Stomach (tissue), 9 donors: ENCODE results near the gene MCTP2. TPM values are rescaled to one million over a fixed set of nuclear protein-coding genes. Genes with fewer than 3 reads are reported as not detected.
A peak's percentile ranks its signal among the peaks of the same experiment; 100 is the strongest.

ENCODE experiments used
- DNase-seq, 2 donors: peaks; one replicate each; pipeline versions ENCODE4 v3.0.0 to v3.0.0-alpha.2; 2013 to 2019
- H3K27ac ChIP-seq, 5 donors: fragments of 200-600 bp in 4 of 5; sonication (generic) in 4 of 5; one replicate each; pipeline ENCODE4 v1.5.1; 2013 to 2019; ENCODE audit warnings: mild to moderate bottlenecking in 1 of 5, moderate library complexity in 1 of 5
- H3K27me3 ChIP-seq, 3 donors: fragments of 200-600 bp; sonication (generic); one replicate each; pipeline ENCODE4 v1.5.1; 2017 to 2019; ENCODE audit warnings: mixed run types in 1 of 3
- H3K36me3 ChIP-seq, 4 donors: fragments of 200-600 bp; sonication (generic); 1 replicate in 3 of 4; 2 replicates in 1 of 4; pipeline ENCODE4 v1.5.1; 2016 to 2019
- H3K4me1 ChIP-seq, 4 donors: fragments of 200-600 bp; sonication (generic); one replicate each; pipeline ENCODE4 v1.5.1; 2016 to 2019
- H3K4me3 ChIP-seq, 4 donors: fragments of 200-600 bp; sonication (generic) in 3 of 4; one replicate each; pipeline ENCODE4 v1.5.1; 2016 to 2019; ENCODE audit warnings: mild to moderate bottlenecking in 1 of 4
- H3K9me3 ChIP-seq, 4 donors: fragments of 200-600 bp; sonication (generic); one replicate each; pipeline ENCODE4 v1.5.1; 2016 to 2019
- EP300 ChIP-seq: sonication (generic); formaldehyde crosslinking; IDR thresholded peaks from one replicate; pipeline ENCODE4 v1.6.1; 2017; ENCODE audit warnings: antibody characterized with exemption
- POLR2A ChIP-seq, 4 donors: fragments of 450-650 bp; IDR thresholded peaks; one replicate each; pipeline ENCODE4 v1.6.1; 2016; ENCODE audit warnings: antibody characterized with exemption in 4 of 4, control low read depth in 2 of 4, mild to moderate bottlenecking in 1 of 4, moderate library complexity in 1 of 4
- POLR2AphosphoS5 ChIP-seq, 3 donors: sonication (generic); formaldehyde crosslinking; IDR thresholded peaks; one replicate each; pipeline ENCODE4 v1.6.1; 2016; ENCODE audit warnings: antibody characterized with exemption in 3 of 3
- WGBS, 5 donors: extraction: QIAGEN DNeasy Blood & Tissue Kit in 3 of 5; methylation state at CpG; one replicate each; pipeline versions ENCODE4 v1.1.5 to v1.1.7; 2013 to 2018; 5-methylcytosine and 5-hydroxymethylcytosine counted together
- intact Hi-C: fragments of 100-400 bp; cut with DNase I; formaldehyde crosslinking; loops from one replicate; pipeline ENCODE4 v1.15.1; 2023; ENCODE audit warnings: low total_unique reads
- polyA plus RNA-seq, 3 donors: library from polyadenylated mRNA; stranded (reverse); fragments of 200-250 nt; gene quantifications; one replicate each; pipeline ENCODE4 v1.2.3, GENCODE V29; 2013
- total RNA-seq, 5 donors: library from RNA; depleted of rRNA; stranded (reverse); fragments of >200 nt; gene quantifications; one replicate each; pipeline versions ENCODE4 v1.1.0 to v1.2.3, GENCODE V29; 2014 to 2016
- TF ChIP-seq, protein P1 (sequence below), 7 experiments: fragments of 450-650 bp in 4 of 7; fragments of 200-600 bp in 3 of 7; sonication (generic) in 3 of 7; IDR thresholded peaks; one replicate each; pipeline ENCODE4 v1.5.1; 2016 to 2019; ENCODE audit warnings: antibody characterized with exemption in 7 of 7, control low read depth in 2 of 7, mild to moderate bottlenecking in 1 of 7
- donor health status: healthy with polysubstance abuse.
- donor health status: Bipolar disorder and iron deficiency.
- donor health status: healthy.

Gene MCTP2
- total and polyA plus RNA-seq, 8 donors = 2.8 to 62.4 (median 15.4) TPM

DNA sequence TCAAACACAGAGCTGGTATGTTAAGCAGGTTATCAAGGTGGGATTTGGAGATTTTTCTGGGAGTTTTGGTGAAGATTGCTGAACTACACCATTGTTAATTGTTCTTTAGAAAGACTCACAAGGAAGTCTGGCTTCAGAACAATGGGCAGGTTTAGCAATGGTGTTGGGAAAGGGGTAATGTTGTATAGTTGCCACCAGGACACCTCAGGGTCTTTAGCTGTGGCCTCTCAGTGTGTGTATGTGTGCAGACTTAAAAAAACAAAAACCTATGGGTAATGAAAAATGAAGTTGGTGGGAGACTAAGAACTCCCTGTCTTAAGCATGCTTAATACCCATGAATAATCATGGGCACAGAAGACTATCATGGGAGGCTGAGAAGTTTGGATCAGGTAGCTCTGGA is 91.7 kb downstream of the MCTP2 start:
- intact Hi-C loops = loop anchor here (5.0 kb wide), 1 partner anchor 161 kb away; no protein-coding TSS in a partner anchor

DNA sequence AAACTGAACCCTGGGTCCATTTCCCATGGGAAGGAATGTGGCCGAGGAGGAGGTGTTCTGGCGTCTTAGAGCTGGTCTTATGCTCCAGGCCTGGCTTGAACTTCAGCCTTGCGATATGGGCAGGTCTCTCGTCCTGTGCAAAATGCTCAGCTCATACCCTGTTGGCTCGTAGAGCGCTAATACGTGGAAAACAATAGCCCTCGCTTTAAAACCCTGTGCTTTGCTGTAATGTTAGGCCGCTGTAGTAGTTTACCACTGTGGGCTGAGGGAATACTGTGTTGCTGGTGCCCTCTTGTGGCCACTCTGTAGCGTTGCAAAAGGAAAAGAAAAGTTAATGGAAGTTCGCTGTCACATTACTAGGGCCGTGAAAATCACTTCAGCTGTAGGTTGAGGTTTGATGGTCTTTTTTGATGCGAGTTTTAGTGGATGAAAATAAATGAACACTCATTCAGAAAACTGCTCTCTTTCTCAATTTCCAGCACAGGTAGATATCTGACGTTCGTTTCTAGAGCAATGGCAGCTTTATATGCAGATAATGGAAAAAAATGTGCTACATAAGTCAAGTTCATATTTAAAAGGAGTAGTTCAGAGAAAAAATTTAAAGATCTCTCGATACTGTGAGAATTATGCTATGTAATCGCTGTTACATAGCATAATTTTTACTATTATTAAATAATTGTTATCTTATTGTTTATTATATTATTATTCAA is 92.9 kb downstream of the MCTP2 start:
- Histone ChIP-seq H3K4me1 (peaks cover 6 to 28% (median 9%) of the 10 kb centered on the region in 4 donors), H3K4me3 (no peak overlapping the region), H3K9me3 (no peaks in the 10 kb centered on the region), H3K27me3 (no peaks in the 10 kb centered on the region), H3K27ac (no peak overlapping the region), H3K36me3 (peaks cover 0 to 13% (median 0%) of the 10 kb centered on the region in 4 donors)
- peak; percentile 53 to 89 for DNase-seq
- peak in 1 of 3 donors; percentile 44 for TF ChIP-seq POLR2AphosphoS5 (IDR thresholded peaks at IDR 0.05)
- TF ChIP-seq, protein P1, sequence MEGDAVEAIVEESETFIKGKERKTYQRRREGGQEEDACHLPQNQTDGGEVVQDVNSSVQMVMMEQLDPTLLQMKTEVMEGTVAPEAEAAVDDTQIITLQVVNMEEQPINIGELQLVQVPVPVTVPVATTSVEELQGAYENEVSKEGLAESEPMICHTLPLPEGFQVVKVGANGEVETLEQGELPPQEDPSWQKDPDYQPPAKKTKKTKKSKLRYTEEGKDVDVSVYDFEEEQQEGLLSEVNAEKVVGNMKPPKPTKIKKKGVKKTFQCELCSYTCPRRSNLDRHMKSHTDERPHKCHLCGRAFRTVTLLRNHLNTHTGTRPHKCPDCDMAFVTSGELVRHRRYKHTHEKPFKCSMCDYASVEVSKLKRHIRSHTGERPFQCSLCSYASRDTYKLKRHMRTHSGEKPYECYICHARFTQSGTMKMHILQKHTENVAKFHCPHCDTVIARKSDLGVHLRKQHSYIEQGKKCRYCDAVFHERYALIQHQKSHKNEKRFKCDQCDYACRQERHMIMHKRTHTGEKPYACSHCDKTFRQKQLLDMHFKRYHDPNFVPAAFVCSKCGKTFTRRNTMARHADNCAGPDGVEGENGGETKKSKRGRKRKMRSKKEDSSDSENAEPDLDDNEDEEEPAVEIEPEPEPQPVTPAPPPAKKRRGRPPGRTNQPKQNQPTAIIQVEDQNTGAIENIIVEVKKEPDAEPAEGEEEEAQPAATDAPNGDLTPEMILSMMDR (IDR thresholded peaks at IDR 0.05) = peak in 5 of 7 experiments; percentile 79 to 95 (median 88)
- TF ChIP-seq EP300 = no peak
- TF ChIP-seq POLR2A (IDR thresholded peaks at IDR 0.05) = no peak
- WGBS, 5 donors = 26 to 32% (median 28%) methylated on average over 17 of the region's 17 CpGs
- intact Hi-C loops = loop anchor here (5.0 kb wide), 1 partner anchor 162 kb away; no protein-coding TSS in a partner anchor

More for the DNA sequence above, 91.7 kb downstream of the MCTP2 start:
- TF ChIP-seq, protein P1 (IDR thresholded peaks at IDR 0.05) = no peak
- TF ChIP-seq EP300 (no peak), POLR2AphosphoS5 (IDR thresholded peaks at IDR 0.05) (no peak), POLR2A (IDR thresholded peaks at IDR 0.05) (no peak)
- Histone ChIP-seq H3K9me3 (no peaks in the 10 kb centered on the region), H3K4me3 (no peak overlapping the region), H3K27ac (no peak overlapping the region), H3K27me3 (no peaks in the 10 kb centered on the region), H3K36me3 (peaks cover 0 to 22% (median 3%) of the 10 kb centered on the region in 4 donors), H3K4me1 (peaks cover 6 to 28% (median 9%) of the 10 kb centered on the region in 4 donors)
- no peak for DNase-seq

DNA sequence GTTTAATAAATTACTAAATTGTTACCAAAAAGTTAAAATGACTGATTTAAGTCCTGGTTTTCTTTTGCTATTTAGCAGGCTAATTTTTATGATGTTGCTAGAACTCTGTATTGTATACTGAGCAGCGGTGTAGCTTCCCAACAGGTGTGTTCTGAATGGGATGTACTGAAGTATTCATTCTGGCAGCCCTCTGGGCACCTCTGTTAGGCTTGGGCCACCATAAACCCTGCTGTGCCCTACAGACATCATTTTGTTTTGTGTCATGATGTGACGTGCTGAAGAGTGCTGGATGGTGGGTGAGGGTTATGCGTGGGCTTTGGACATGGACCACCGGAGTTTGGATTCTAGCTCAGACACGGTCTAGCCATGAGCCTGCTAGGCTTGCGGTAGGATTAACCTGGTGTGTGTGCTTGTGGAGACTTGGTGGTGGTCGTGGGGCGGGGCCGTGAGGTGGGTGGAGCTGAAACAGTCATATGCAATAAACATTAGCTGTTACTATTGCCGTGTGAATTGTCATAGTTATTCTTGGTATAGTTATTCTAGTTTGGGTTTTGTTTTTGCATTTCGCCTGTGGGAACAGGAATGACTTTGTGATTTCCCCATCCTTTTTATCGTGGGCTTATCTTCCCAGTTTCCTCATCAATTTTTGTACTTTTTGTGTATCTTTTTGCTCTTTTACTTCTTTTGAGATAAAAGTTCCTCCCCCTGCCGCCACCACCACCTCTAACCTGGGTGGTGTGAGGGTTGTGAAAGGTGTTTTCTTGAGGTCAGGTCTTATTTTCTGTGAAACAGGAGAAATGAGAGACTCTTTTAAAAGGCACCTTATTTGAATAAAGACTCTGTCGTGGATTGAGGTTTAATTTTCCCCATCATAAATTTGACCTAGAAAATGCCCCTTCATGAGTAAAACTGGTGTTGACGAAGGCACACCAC is 93.7 kb downstream of the MCTP2 start:
- Histone ChIP-seq H3K36me3 (peaks cover 0 to 7% (median 0%) of the 10 kb centered on the region in 4 donors), H3K4me1 (peaks cover 6 to 28% (median 9%) of the 10 kb centered on the region in 4 donors), H3K4me3 (no peak overlapping the region), H3K9me3 (no peaks in the 10 kb centered on the region), H3K27ac (no peak overlapping the region), H3K27me3 (no peaks in the 10 kb centered on the region)
- DNase-seq = peak; percentile 29 to 31
- TF ChIP-seq POLR2AphosphoS5 (IDR thresholded peaks at IDR 0.05) = no peak
- TF ChIP-seq, protein P1 (IDR thresholded peaks at IDR 0.05) = no peak
- TF ChIP-seq POLR2A (IDR thresholded peaks at IDR 0.05) = no peak
- no peak for TF ChIP-seq EP300
- intact Hi-C loops = loop anchor here (5.0 kb wide), 1 partner anchor 163 kb away; no protein-coding TSS in a partner anchor
- 75 to 87% (median 82%) methylated on average over 14 to 15 of the region's 15 CpGs for WGBS, 5 donors

DNA sequence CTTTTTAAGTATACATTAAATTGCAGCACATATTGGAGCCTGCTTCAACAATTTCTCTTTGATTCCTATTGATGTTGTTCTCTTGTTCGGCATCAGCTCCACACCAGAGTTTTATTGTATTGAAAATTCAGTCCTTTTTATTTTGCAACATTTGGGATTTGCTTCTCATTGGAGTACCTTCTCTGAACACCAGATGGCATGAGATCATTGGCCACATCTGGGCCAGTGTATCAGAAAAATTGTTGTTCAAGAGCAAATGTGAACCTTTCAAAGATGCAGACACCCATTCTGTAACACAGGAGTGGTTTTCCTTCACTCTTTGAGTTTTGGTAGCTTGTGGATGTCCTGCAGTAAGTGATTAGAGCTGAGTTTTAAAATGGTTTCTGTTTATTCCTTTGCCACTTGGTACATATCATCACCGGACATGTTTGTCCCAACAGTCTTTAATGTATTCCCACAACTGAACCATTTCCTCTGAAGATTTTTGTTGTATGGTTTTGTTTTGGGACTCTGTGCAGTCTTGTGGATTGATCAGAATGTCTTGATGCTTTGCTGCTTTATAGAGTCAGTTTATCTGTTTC is 96.1 kb downstream of the MCTP2 start:
- Histone ChIP-seq H3K9me3 (no peaks in the 10 kb centered on the region), H3K36me3 (no peaks in the 10 kb centered on the region), H3K27ac (no peak overlapping the region), H3K4me3 (no peak overlapping the region), H3K4me1 (peaks cover 6 to 25% (median 9%) of the 10 kb centered on the region in 4 donors), H3K27me3 (no peaks in the 10 kb centered on the region)
- TF ChIP-seq POLR2AphosphoS5 (IDR thresholded peaks at IDR 0.05) (no peak), EP300 (no peak), POLR2A (IDR thresholded peaks at IDR 0.05) (no peak)
- TF ChIP-seq, protein P1 (IDR thresholded peaks at IDR 0.05) = peak in 5 of 7 experiments; percentile 36 to 71 (median 45)
- 77 to 86% (median 83%) methylated on average over 2 of the region's 2 CpGs for WGBS, 5 donors
- intact Hi-C loops = no loop called here
- peak in 1 of 2 donors; percentile 65 for DNase-seq
